HepG2 (cell line): ENCODE measurements around the gene AHNAK. TPM values are rescaled to one million over a fixed set of nuclear protein-coding genes. Genes with fewer than 3 reads are reported as not detected.

Experiments used
- ATAC-seq: fragments of 200-7000 bp; cut with Tn5 transposase; 3 replicates; pipeline ENCODE4 v1.9.1; 2020; ENCODE audit warnings: mild to moderate bottlenecking, moderate library complexity
- BruUV-seq: library from RNA; stranded (reverse); fragments of 400-500 nt; replicated peaks from 2 replicates; lab custom pipeline; 2021; lab: Mats Ljungman, UMichigan
- CTCF ChIA-PET: fragments of 300-600 bp; formaldehyde crosslinking; extraction: SDS; loops from one replicate; lab custom pipeline; 2021; ENCODE audit warnings: low total read pairs, inconsistent platforms, low intra/inter-chr PET ratio; lab: Yijun Ruan, JAX
- POLR2A ChIA-PET: fragments of 350-600 bp; sonication (Branson Sonifier 250); formaldehyde crosslinking; loops from one replicate; lab custom pipeline; 2020; ENCODE audit warnings: antibody characterized with exemption, inconsistent platforms; lab: Yijun Ruan, JAX
- DNase-seq: peaks from one replicate; pipeline ENCODE4 v3.0.0-alpha.2; 2015; ENCODE audit warnings: low spot score
- FAIRE-seq: peaks from 3 replicates; lab custom pipeline; 2011; peaks lifted over from hg19 to GRCh38; lab: Jason Lieb, UNC
- H2AFZ ChIP-seq: one replicate; pipeline ENCODE4 v1.6.1; 2011; ENCODE audit warnings: low read length, inconsistent platforms
- H3K27ac ChIP-seq: fragments of 300-600 bp; 3 replicates; pipeline ENCODE4 v1.8.0; 2011; ENCODE audit warnings: mixed run types, mild to moderate bottlenecking, mixed read lengths, low read length, inconsistent platforms; ENCODE audit not compliant: insufficient read depth; ENCODE audit errors: extremely low read length
- H3K27me3 ChIP-seq, 2 experiments: fragments of 200-600 bp in 1 of 2; 2 replicates in 1 of 2; 3 replicates in 1 of 2; pipeline versions ENCODE4 v1.6.0 to v1.8.0; 2011; ENCODE audit warnings: low read length in 2 of 2, mild to moderate bottlenecking in 2 of 2, moderate library complexity in 2 of 2, inconsistent platforms in 1 of 2; ENCODE audit not compliant: insufficient read depth in 2 of 2, control insufficient read depth in 1 of 2
- H3K36me3 ChIP-seq, 2 experiments: fragments of 200-600 bp in 1 of 2; replicated peaks in 1 of 2; 2 replicates in 1 of 2; 3 replicates in 1 of 2; pipeline versions ENCODE4 v1.5.1 to v1.8.0; 2011; ENCODE audit warnings: low read length in 2 of 2, inconsistent platforms in 1 of 2; ENCODE audit not compliant: insufficient read depth in 2 of 2, control insufficient read depth in 1 of 2
- H3K4me1 ChIP-seq: 2 replicates; pipeline ENCODE4 v1.5.1; 2012; ENCODE audit warnings: low read length, inconsistent platforms; ENCODE audit not compliant: insufficient read depth
- H3K4me2 ChIP-seq: 2 replicates; pipeline ENCODE4 v1.6.0; 2011; ENCODE audit warnings: low read depth, low read length, inconsistent platforms
- H3K4me3 ChIP-seq, 3 experiments: fragments of 200-600 bp in 1 of 3; sonication (generic), shearing (Covaris generic) in 1 of 3; replicated peaks in 1 of 3; 2 replicates each; pipeline ENCODE4 v1.5.1; 2011 to 2016; ENCODE audit warnings: low read length in 3 of 3, inconsistent platforms in 2 of 3, low read depth in 2 of 3, mild to moderate bottlenecking in 2 of 3, control low read depth in 1 of 3, mixed read lengths in 1 of 3; ENCODE audit not compliant: insufficient read depth in 1 of 3
- H3K79me2 ChIP-seq: one replicate; pipeline ENCODE4 v1.6.1; 2011; ENCODE audit warnings: low read length, inconsistent platforms; ENCODE audit not compliant: insufficient read depth
- H3K9ac ChIP-seq: 2 replicates; pipeline ENCODE4 v1.6.0; 2011; ENCODE audit warnings: mild to moderate bottlenecking, low read depth, low read length, inconsistent platforms; ENCODE audit not compliant: insufficient read depth
- H3K9me3 ChIP-seq: 2 replicates; pipeline ENCODE4 v1.5.1; 2012; ENCODE audit warnings: mild to moderate bottlenecking, low read length
- H4K20me1 ChIP-seq: 2 replicates; pipeline ENCODE4 v1.6.0; 2011; ENCODE audit warnings: inconsistent platforms, mild to moderate bottlenecking, low read length, moderate library complexity; ENCODE audit not compliant: insufficient read depth
- AHR ChIP-seq: IDR thresholded peaks from 2 replicates; pipeline ENCODE4 v1.6.1; 2018; ENCODE audit warnings: missing genetic modification reagents, missing compliant biosample characterization
- CBX2 ChIP-seq, 2 experiments: fragments of 200-600 bp in 1 of 2; sonication (generic); formaldehyde crosslinking in 1 of 2; IDR thresholded peaks; 2 replicates each; pipeline versions ENCODE4 v1.7.0 to v1.8.1; 2018 to 2022; ENCODE audit warnings: low read depth in 2 of 2, low read length in 1 of 2, mild to moderate bottlenecking in 1 of 2, missing genetic modification reagents in 1 of 2
- ETV6 ChIP-seq: sonication (generic); formaldehyde crosslinking; conservative IDR thresholded peaks from 2 replicates; pipeline ENCODE4 v1.4.0; 2020; ENCODE audit warnings: missing genetic modification reagents
- FOXA3 ChIP-seq: IDR thresholded peaks from 2 replicates; pipeline ENCODE4 v1.6.1; 2016; ENCODE audit warnings: missing genetic modification reagents, missing compliant biosample characterization
- KLF12 ChIP-seq: sonication (generic); formaldehyde crosslinking; IDR thresholded peaks from 2 replicates; pipeline ENCODE4 v1.4.0; 2020; ENCODE audit warnings: missing genetic modification reagents, borderline replicate concordance
- MEF2D ChIP-seq: sonication (generic); formaldehyde crosslinking; IDR thresholded peaks from 2 replicates; pipeline ENCODE4 v1.5.1; 2020; ENCODE audit warnings: mild to moderate bottlenecking, missing genetic modification reagents
- MYC ChIP-seq: sonication (generic); formaldehyde crosslinking; IDR thresholded peaks from 2 replicates; pipeline ENCODE4 v1.9.0; 2021; ENCODE audit warnings: missing genetic modification reagents, borderline replicate concordance
- POGZ ChIP-seq: sonication (generic); formaldehyde crosslinking; IDR thresholded peaks from 2 replicates; pipeline ENCODE4 v1.4.0; 2020; ENCODE audit warnings: mild to moderate bottlenecking, missing genetic modification reagents
- SIX1 ChIP-seq: sonication (generic); formaldehyde crosslinking; IDR thresholded peaks from 2 replicates; pipeline ENCODE4 v1.4.0; 2020; ENCODE audit warnings: missing genetic modification reagents, borderline replicate concordance
- ZIK1 ChIP-seq: sonication (generic); formaldehyde crosslinking; IDR thresholded peaks from 2 replicates; pipeline ENCODE4 v1.5.0; 2020; ENCODE audit warnings: mild to moderate bottlenecking, low read depth, missing genetic modification reagents, borderline replicate concordance
- ZNF10 ChIP-seq: sonication (generic); formaldehyde crosslinking; IDR thresholded peaks from 2 replicates; pipeline ENCODE4 v1.4.0; 2020; ENCODE audit warnings: mild to moderate bottlenecking, low read depth, missing genetic modification reagents, borderline replicate concordance
- ZNF260 ChIP-seq: sonication (generic); formaldehyde crosslinking; IDR thresholded peaks from 2 replicates; pipeline ENCODE4 v1.4.0; 2020; ENCODE audit warnings: missing genetic modification reagents, low read depth, mild to moderate bottlenecking, borderline replicate concordance
- ZNF263 ChIP-seq: sonication (generic); formaldehyde crosslinking; IDR thresholded peaks from 2 replicates; pipeline ENCODE4 v1.4.0; 2020; ENCODE audit warnings: missing genetic modification reagents
- ZNF552 ChIP-seq: sonication (generic); formaldehyde crosslinking; IDR thresholded peaks from 2 replicates; pipeline ENCODE4 v1.9.0; 2022; ENCODE audit warnings: missing genetic modification reagents, mild to moderate bottlenecking, borderline replicate concordance
- ZNF564 ChIP-seq: sonication (generic); formaldehyde crosslinking; IDR thresholded peaks from 2 replicates; pipeline ENCODE4 v1.8.1; 2023; ENCODE audit warnings: mild to moderate bottlenecking, missing genetic modification reagents
- ZNF83 ChIP-seq: sonication (generic); formaldehyde crosslinking; IDR thresholded peaks from 2 replicates; pipeline ENCODE4 v1.4.0; 2020; ENCODE audit warnings: missing genetic modification reagents, mild to moderate bottlenecking, borderline replicate concordance
- WGBS: methylation state at CpG from one replicate; pipeline ENCODE4 v1.1.6; 2017; ENCODE audit warnings: low lambda C conversion rate; 5-methylcytosine and 5-hydroxymethylcytosine counted together
- in situ Hi-C: cut with HindIII; loops from 2 replicates; pipeline ENCODE4 v1.10.0; 2017; ENCODE audit warnings: low pct_unique_long_range_greater_than_20kb; ENCODE audit not compliant: extremely low pct_ligation_motif_present
- intact Hi-C: fragments of 100-400 bp; cut with micrococcal nuclease; formaldehyde crosslinking; loops from one replicate; pipeline ENCODE4 v1.10.0; 2022; ENCODE audit not compliant: unreplicated experiment
- polyA plus RNA-seq, 8 experiments: library from polyadenylated mRNA; depleted of rRNA in 3 of 8; stranded (reverse) in 7 of 8; unstranded in 1 of 8; fragments of >200 nt; fragmentation: Illumina TruSeq in 4 of 8; extraction: Trizol in 4 of 8; gene quantifications; 2 replicates each; pipeline versions ENCODE4 v1.2.1 to v1.2.3, GENCODE V29; 2011 to 2016; ENCODE audit warnings: low read depth in 4 of 8, missing spikeins in 1 of 8, mixed read lengths in 1 of 8; ENCODE audit not compliant: insufficient read depth in 1 of 8
- total RNA-seq, 5 experiments: library from RNA; depleted of rRNA; stranded (reverse); fragments of >200 nt; fragmentation: Illumina TruSeq; extraction: Trizol; gene quantifications; 2 replicates each; pipeline ENCODE4 v1.2.3, GENCODE V29; 2016; ENCODE audit warnings: low read depth in 1 of 5
- TF ChIP-seq, protein P1 (sequence below): sonication (generic); formaldehyde crosslinking; IDR thresholded peaks from 2 replicates; pipeline ENCODE4 v1.5.0; 2020; ENCODE audit warnings: mild to moderate bottlenecking, missing genetic modification reagents, borderline replicate concordance
- TF ChIP-seq, protein P2 (sequence below), 2 experiments: sonication (generic) in 1 of 2; formaldehyde crosslinking in 1 of 2; IDR thresholded peaks; 2 replicates each; pipeline versions ENCODE4 v1.4.0 to v1.6.1; 2018 to 2020; ENCODE audit warnings: missing genetic modification reagents in 2 of 2, borderline replicate concordance in 1 of 2, low read depth in 1 of 2, mild to moderate bottlenecking in 1 of 2, missing biosample characterization in 1 of 2
- TF ChIP-seq, protein P3 (sequence below): sonication (generic); formaldehyde crosslinking; IDR thresholded peaks from 2 replicates; pipeline ENCODE4 v1.4.0; 2020; ENCODE audit warnings: mild to moderate bottlenecking, missing genetic modification reagents

Gene AHNAK
- total and polyA plus RNA-seq, 2 of the 13 experiments (the other 11 are each of a cell fraction or from before 2014, with no cell fraction given): 23.4 to 25.0 TPM

DNA sequence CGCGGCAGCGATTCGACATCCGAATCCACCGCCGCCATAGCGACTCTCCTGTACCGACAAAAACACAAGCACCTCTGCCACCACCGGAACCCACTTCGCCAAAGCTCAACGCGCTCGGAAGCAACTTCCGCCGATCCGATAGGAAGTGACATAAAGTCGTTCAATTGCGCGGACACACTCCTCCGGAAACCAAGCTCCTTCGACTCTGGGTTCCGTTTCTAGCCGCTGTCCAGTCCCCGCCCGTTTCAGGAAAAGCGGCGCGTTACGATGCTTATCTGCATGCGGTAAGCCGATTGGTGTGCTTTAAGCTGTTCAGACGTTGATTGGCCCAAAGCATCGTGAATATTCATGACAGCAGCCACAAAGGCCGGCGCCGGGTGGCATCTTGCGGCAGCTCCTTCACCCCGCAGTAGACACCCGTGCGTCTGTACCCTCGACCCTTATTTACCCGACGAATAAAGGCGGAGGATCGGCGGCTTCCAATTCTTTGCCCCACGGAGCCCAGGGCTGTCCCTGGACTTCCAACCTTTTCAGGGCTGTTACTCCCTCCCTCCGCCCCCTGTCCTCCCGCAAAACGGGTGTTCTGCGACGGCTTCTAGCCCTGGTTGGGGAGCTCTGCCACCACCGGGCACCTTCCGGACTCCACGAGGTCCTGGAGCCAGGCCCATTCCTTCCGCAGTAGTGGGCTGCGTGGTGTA is 45.0 kb upstream of the AHNAK start, which contains the start of gene TUT1:
Gene TUT1, minus strand, starts transcription at position 76 of the 698 bp plus-strand sequence. Its CDS starts 38 bp downstream, at position 38.
- peaks cover 18% of the 10 kb centered on the region for H3K79me2 ChIP-seq
- no peak within 1 kb of the TSS for H2AFZ ChIP-seq
- TF ChIP-seq, protein P1, sequence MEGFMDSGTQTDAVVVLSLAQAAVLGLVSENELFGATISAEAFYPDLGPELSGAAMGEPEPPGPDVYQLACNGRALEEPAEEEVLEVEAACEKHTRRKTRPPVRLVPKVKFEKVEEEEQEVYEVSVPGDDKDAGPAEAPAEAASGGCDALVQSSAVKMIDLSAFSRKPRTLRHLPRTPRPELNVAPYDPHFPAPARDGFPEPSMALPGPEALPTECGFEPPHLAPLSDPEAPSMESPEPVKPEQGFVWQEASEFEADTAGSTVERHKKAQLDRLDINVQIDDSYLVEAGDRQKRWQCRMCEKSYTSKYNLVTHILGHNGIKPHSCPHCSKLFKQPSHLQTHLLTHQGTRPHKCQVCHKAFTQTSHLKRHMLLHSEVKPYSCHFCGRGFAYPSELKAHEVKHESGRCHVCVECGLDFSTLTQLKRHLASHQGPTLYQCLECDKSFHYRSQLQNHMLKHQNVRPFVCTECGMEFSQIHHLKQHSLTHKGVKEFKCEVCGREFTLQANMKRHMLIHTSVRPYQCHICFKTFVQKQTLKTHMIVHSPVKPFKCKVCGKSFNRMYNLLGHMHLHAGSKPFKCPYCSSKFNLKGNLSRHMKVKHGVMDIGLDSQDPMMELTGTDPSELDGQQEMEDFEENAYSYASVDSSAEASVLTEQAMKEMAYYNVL: peak; percentile 46; the same call in 1 of the 2 replicates
- TF ChIP-seq FOXA3 (CRISPR knock-in tag): peak; percentile 81
- peak; percentile 7; the same call in 1 of the 2 replicates for TF ChIP-seq SIX1 (CRISPR knock-in tag)
- TF ChIP-seq KLF12: peak; percentile 77; the same call in 1 of the 2 replicates
- no peak for TF ChIP-seq CBX2 (IDR thresholded peaks at IDR 0.05; ENCODE audit: low read depth, low read length)
- no peak for TF ChIP-seq CBX2 (CRISPR knock-in tag; IDR thresholded peaks at IDR 0.05; ENCODE audit: low read depth)
- TF ChIP-seq MEF2D (CRISPR knock-in tag): peak; percentile 90
- TF ChIP-seq ZNF260: no peak
- peak; percentile 94 for TF ChIP-seq POGZ
- TF ChIP-seq ZNF83 (CRISPR knock-in tag): no peak; the same call in 1 of the 2 replicates
- TF ChIP-seq ZNF552: no peak
- no peak for TF ChIP-seq ETV6
- peak; percentile 89; the same call in 1 of the 2 replicates for TF ChIP-seq ZIK1 (CRISPR knock-in tag)
- no peak for TF ChIP-seq ZNF263
- TF ChIP-seq ZNF10 (CRISPR knock-in tag): no peak
- peak; percentile 95; the same call in 1 of the 2 replicates for TF ChIP-seq AHR (CRISPR knock-in tag)
- TF ChIP-seq, protein P2, sequence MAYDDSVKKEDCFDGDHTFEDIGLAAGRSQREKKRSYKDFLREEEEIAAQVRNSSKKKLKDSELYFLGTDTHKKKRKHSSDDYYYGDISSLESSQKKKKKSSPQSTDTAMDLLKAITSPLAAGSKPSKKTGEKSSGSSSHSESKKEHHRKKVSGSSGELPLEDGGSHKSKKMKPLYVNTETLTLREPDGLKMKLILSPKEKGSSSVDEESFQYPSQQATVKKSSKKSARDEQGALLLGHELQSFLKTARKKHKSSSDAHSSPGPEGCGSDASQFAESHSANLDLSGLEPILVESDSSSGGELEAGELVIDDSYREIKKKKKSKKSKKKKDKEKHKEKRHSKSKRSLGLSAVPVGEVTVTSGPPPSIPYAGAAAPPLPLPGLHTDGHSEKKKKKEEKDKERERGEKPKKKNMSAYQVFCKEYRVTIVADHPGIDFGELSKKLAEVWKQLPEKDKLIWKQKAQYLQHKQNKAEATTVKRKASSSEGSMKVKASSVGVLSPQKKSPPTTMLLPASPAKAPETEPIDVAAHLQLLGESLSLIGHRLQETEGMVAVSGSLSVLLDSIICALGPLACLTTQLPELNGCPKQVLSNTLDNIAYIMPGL (CRISPR knock-in tag; IDR thresholded peaks at IDR 0.05; ENCODE audit: borderline replicate concordance in 1 of 2, low read depth in 1 of 2): peak; percentile 87 to 92
- TF ChIP-seq MYC (CRISPR knock-in tag): peak; percentile 86
- TF ChIP-seq, protein P3, sequence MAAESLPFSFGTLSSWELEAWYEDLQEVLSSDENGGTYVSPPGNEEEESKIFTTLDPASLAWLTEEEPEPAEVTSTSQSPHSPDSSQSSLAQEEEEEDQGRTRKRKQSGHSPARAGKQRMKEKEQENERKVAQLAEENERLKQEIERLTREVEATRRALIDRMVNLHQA (CRISPR knock-in tag): no peak
- 0 out of 2 replicates have a peak, but pooled peaks have one; percentile 69 for TF ChIP-seq ZNF564

More for the DNA sequence above, 45.0 kb upstream of the AHNAK start, which contains the start of gene TUT1:
- peaks cover 19 to 22% of the 10 kb centered on the region in 2 experiments for H3K36me3 ChIP-seq
- H3K9me3 ChIP-seq: no peaks in the 10 kb centered on the region
- no TSS peak for BruUV-seq
- peak; percentile 98 for DNase-seq
- in situ Hi-C loops (no loop called here), intact Hi-C loops (loop anchor here (1.0 to 5.0 kb wide), 2 partner anchors 8 to 61 kb away; partner anchors contain the start of gene INTS5)
- H3K9ac ChIP-seq: peak within 1 kb of the TSS; percentile 90
- peak within 1 kb of the TSS; percentile 86 for H3K4me2 ChIP-seq
- ATAC-seq: peak; percentile 86
- WGBS: 2% methylated on average over 23 of the region's 58 CpGs
- CTCF ChIA-PET: interaction anchor here (3.1 kb wide), 1 partner anchor 20 kb away, joined by 14 read pairs; the partner anchor contains the start of genes EML3 and ROM1
- no peaks in the 10 kb centered on the region; a peak in 1 of 5 replicates for H3K27me3 ChIP-seq
- POLR2A ChIA-PET: interaction anchor here (0.7 to 4.4 kb wide), 64 partner anchors 8 to 799 kb away, joined by 3 to 160 read pairs (median 6); partner anchors contain the start of genes AHNAK, B3GAT3, C11orf98 and CSKMT
- peaks cover 51% of the 10 kb centered on the region for H3K4me1 ChIP-seq
- peak within 1 kb of the TSS; percentile 81 to 89 (median 82) for H3K4me3 ChIP-seq
- peak within 1 kb of the TSS; percentile 85 for H3K27ac ChIP-seq
- FAIRE-seq: peak; percentile 97
- no peaks in the 10 kb centered on the region for H4K20me1 ChIP-seq
